Stimulated activated naive CD4-positive, alpha-beta T cell (primary cell): ENCODE measurements around the gene BNIP3.
A peak's percentile ranks its signal among the peaks of the same experiment; 100 is the strongest.
"Not testable (repeated sequence)": the region's sequence is repeated elsewhere in the genome, so short reads cannot be mapped to it uniquely, and the experiment has no call there.

ENCODE experiments used
- DNase-seq, 6 experiments: peaks; one replicate each; lab custom pipeline; 2025; lab: John Stamatoyannopoulos, UW

BNIP3 gene

GRCh38 chr10:131977323-131978096 is 4.2 kb downstream of the BNIP3 start:
- no peak for DNase-seq

GRCh38 chr10:131975796-131976195 is 5.9 kb downstream of the BNIP3 start:
- DNase-seq, result no peak

- no peak for DNase-seq
These were observed 6.7 kb downstream of the BNIP3 start for GRCh38 chr10:131975003-131975402.

GRCh38 chr10:131974034-131974817 is 7.5 kb downstream of the BNIP3 start:
- no peak for DNase-seq

- DNase-seq, result peak in 1 of 6 experiments; percentile 14
These were observed 8.4 kb downstream of the BNIP3 start for GRCh38 chr10:131973160-131973951.

GRCh38 chr10:131972474-131973071 is 9.2 kb downstream of the BNIP3 start:
- peak in 5 of 6 experiments; percentile 29 to 77 (median 69) for DNase-seq

GRCh38 chr10:131971591-131971990 is 10.1 kb downstream of the BNIP3 start:
- no peak for DNase-seq

GRCh38 chr10:131970946-131971345 is 10.8 kb downstream of the BNIP3 start:
- DNase-seq, result no peak

GRCh38 chr10:131968949-131969348 is 12.8 kb downstream of the BNIP3 start:
- no peak for DNase-seq

- no peak for DNase-seq
These were observed 17.4 kb downstream of the BNIP3 start for GRCh38 chr10:131964298-131964697.

- DNase-seq, result no peak
These were observed 17.9 kb downstream of the BNIP3 start for GRCh38 chr10:131963811-131964210.

GRCh38 chr10:131963350-131963749 is 18.4 kb downstream of the BNIP3 start:
- DNase-seq, result no peak

- no peak for DNase-seq
These were observed 19.7 kb downstream of the BNIP3 start for GRCh38 chr10:131961777-131962662.

GRCh38 chr10:131961047-131961776 is 20.5 kb downstream of the BNIP3 start:
- no peak for DNase-seq

- DNase-seq, result no peak
These were observed 21.1 kb downstream of the BNIP3 start for GRCh38 chr10:131960631-131961046.

- no peak for DNase-seq
These were observed 21.9 kb downstream of the BNIP3 start for GRCh38 chr10:131959841-131960240.

- DNase-seq, result no peak
These were observed 26.0 kb downstream of the BNIP3 start for GRCh38 chr10:131955591-131956340.

- no peak for DNase-seq
These were observed 27.3 kb downstream of the BNIP3 start for GRCh38 chr10:131954356-131954965.

GRCh38 chr10:131949908-131950307 is 31.8 kb downstream of the BNIP3 start:
- not testable (repeated sequence) for DNase-seq
